ENCODE results near the gene TMEM214.

Gene TMEM214

GRCh38 chr2:27086090-27086723, 53.4 kb downstream of the TMEM214 start:
- DNase-seq = peak; percentile 98

- DNase-seq = peak; percentile 83
Measured at GRCh38 chr2:27086724-27087593, 54.2 kb downstream of the TMEM214 start, which contains the start of gene KHK. TSS of gene KHK (plus strand) at chr2:27086772. CDS start at chr2:27087260, 488 bp downstream.

GRCh38 chr2:27087823-27088410, 55.2 kb downstream of the TMEM214 start:
- DNase-seq = no peak

GRCh38 chr2:27088634-27089033, 55.9 kb downstream of the TMEM214 start:
- no peak for DNase-seq

- no peak for DNase-seq
Measured at GRCh38 chr2:27089111-27089954, 56.6 kb downstream of the TMEM214 start.
